CD1c-positive myeloid dendritic cell (primary cell): Measurements from ENCODE around the gene PLSCR4.
A peak's percentile ranks its signal among the peaks of the same experiment; 100 is the strongest.

Experiments used
- DNase-seq: peaks from one replicate; pipeline ENCODE4 v3.0.0-alpha.2; 2016; ENCODE audit errors: extremely low spot score

Gene PLSCR4

DNA sequence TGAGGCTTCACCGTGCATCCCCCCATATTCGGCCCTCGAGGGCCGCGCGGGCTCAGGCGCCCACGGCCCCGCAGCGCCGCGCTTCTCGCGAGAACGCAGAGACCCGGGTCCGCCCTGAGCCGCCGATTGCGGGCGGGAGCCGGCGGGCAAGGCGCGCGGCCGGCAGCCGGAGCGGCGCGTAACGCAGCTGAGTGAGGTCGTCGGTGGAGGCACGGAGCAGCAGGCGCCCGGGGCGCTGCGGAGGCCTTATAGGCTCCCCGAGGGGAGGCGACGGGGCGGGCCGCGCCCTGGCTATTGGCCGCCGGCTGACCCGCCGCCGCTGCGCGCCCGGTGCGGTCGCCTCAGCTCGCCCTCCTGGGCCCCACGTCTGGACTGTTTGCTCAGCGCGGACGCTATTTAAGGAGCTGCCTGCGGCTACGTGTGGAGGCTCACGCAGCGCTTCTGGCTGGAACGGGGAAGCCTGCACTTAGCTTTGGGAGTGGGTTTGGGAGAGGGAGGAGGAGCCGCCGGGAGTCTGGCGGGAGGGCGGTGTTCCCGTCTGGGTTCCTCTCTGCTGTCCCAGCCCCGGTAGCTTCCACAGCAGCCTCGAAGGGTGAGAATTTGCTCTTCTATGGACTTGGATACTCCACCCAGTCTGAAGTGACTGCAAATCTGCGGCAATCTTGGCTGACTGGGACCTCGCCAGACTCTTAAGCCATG, 89.8 kb downstream of the PLSCR4 start, which contains the start of gene PLOD2:
TSS of gene PLOD2 (minus strand) at position 221 of the 699 bp plus-strand sequence. CDS start at position 26, 195 bp downstream.
- DNase-seq, result peak; percentile 40

DNA sequence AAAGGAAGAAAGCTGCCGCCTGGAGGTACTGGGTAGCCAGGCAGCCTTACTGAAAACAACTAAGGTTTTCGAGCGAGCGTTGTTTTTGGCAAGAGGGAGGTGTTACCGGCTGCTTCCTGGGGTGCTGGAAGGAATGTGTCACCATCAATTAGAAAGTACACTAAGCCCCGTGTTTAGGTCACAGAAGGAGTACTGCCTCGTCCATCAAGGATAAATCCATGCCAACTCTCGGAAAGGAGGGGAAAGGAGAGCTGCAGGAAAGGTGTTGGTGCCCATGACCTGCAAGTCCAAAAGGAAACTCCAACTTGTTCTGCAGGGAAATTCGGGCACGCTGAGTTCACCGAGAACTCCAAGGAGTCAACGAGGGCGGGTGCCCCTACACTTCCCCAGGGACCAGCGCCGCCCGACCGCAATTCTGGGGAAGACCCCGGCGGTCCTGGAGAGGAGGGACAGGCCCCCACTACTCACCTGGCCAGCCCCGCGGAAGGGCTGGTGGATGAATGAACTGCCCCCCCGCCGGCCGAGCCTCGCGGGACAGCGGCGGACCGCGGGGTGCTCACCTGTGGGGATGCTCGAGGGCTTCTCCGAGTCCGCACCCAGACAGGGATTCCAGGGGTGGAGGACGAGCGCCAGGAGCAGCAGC, 90.5 kb downstream of the PLSCR4 start:
- DNase-seq, result peak; percentile 10

DNA sequence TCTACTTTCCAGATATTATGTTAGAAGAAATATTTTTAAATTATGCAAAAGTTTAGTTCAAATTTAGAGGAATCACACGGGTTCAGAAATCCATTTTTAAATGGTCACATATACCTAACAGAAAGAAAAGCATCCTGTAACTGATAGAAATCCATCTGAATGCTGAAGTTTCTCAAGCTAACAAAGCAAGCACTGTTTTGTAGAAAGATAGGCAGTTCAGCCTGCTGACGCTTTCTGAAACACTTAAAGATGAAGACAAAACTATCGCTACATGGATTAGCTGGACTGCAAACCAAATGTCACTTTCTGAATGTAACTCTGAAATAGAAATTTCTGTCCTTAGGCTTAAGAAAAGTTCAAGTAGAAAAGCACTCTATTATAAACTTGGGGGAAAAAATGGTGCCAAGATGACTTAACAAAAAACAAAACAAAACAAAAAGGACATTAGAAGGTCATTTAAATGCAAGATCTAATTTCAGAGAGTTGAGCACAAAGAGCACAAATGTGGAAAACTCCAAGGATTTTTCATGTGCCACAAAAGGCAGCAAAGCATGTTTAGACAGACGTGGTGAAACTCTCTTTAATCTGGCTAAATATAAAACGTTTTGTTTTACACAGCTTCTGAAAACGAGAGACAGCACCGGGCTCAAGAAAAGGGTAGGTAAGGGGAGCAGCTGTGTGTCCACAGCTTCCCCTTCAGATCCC, 91.1 kb downstream of the PLSCR4 start:
- no peak for DNase-seq

DNA sequence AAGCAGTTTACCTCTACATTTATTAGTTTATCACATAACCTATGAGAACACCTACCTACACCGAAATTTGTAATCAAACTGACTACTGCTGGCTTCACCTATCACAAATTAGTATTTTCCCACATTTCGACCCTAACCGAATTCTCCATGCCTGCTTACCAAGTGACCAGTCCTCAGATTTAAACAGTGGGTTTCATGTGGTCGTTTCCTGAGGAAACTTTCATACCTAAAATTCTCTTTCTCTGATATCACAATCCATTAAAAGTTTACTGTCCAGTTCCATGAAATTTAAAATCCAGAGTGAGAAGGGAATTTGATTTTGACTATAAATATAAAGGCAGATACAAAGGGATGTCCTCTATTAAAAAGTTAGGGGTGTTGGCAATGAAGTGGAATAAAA, 91.9 kb downstream of the PLSCR4 start:
- DNase-seq, result no peak

DNA sequence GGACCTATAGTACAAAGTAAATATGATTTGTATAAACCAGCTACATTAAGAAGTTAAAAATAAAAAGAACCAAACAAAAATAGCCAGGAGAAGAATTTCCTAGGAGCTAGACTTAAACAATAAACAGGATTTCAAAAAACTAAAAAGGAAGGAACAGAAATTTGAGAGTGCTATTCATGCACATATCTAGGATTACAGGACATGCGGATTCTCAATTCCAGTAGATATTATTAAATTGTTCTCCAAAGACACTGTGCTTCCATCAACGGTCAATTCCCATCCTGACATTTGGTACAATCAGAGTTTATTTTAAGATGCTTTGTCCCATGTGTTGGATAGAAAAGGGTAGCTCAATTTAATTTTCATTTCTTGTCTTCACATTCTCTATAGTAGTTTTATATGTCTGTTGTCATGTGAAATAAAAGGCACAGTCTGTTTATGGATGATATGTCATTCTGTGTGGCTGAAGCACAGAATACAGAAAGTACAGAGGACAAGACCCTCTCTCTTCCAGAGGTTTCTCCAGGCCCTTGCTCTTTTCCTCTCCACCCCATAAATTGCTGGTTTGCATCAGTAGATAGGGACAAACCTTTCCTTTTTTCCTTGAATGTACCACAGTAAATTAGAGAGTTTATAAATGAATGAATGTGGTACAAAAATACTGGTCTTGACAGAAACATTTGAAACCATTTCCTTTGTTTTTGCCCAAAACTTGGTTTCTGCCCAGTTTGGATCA, 93.4 kb downstream of the PLSCR4 start:
- no peak for DNase-seq

DNA sequence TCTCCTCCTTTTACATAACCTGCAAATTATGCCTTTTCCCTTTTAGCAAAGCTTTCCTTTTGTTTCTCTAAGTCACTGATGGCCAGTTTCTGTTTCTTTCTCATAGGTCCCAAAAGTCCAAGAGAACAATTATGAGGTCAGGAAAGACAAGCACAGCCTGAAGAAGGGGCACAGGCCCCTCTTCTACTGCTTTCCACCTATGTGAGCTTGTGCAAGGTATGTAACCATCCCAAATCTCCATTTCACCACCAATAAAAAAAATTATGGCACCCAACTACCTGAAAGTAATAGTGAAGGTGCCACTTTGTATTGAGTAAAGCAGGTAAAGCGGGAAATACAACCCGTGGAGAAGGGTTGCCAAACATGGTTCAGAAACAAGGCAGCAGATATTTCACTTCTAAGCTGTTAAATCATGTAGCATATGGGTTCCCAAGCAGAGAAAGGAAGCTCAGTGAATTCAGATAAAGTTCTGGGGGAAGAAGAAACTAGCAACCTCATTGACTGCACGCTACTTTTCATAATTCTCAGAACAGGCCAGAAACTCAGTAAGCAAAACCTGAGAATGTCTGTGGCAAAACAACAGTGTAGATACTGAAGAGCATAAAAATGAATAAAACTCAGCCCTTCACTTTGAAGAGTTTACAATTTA, 94.1 kb downstream of the PLSCR4 start:
- no peak for DNase-seq

DNA sequence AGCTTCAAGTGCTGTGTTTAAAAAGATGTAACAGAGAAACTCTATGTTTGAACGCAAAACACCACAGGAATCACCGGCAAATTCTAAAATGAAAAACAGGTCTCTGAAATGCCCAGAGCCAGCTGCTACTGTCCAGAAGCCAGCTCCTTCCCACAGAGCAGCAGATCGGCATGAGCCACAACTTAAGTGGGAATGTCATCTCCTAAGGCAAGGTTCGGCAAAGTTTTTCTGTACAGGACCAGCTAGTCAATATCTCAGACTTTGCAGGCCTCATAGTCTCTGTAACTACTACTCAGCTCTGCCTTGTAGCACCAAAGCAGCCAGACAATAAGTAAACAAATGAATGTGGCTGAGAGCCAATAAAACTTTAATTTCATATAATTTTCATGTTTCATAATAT, 94.8 kb downstream of the PLSCR4 start:
- DNase-seq, result no peak

DNA sequence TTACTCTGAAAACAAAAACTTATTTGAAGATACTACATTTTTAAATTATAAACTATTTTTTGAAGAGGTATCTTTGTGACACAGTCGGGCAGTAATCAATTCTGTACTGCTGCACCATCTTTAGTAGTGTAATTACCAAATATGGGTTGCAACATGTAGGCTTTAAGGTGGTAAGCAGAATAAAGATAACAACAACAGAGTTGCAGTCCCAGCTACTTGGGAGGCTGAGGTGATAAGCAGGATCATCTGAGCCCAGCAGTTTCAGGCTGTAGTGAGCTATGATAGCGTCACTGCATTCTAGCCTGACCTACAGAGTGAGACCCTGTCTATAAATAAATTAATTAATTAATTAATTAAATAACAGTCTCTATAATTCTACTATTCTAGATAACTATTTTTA, 95.9 kb downstream of the PLSCR4 start:
- no peak for DNase-seq

DNA sequence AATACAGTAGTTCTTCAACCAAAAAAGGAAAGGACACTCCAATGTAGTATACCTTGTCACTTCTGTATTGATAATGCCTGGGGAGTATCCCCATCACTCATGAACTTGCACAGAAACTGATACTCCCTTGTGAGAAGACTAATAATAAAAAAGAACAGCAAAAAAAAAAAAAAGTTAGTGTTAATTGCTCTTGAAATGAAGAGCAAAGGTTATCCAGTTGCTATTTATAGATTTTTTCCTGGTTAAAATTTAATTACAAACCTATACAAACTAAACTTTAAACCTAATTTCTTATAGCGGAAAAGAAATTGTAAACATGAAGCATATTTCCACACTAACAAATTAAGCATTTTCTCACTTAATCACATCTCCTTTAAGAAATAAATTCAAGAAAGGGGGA, 96.6 kb downstream of the PLSCR4 start:
- DNase-seq, result no peak

DNA sequence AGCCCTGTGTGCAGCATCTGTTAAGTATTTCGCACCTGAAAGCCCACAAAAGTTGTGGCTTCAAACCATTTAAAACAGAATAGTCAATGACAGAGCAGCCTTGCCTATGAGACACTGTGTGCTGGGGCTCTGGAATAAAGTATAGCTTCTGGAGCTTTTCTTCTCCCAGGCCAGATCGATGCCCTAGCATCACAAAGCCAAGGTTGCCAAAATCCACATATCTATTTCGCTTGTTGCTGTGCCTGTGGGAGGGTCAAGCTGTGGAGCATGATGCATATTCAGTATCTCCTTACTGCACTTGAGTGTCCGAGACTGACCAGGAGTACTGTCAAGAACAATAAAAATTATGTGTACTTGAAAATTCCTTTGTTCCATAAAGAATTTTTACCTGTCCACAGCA, 97.5 kb downstream of the PLSCR4 start:
- no peak for DNase-seq

DNA sequence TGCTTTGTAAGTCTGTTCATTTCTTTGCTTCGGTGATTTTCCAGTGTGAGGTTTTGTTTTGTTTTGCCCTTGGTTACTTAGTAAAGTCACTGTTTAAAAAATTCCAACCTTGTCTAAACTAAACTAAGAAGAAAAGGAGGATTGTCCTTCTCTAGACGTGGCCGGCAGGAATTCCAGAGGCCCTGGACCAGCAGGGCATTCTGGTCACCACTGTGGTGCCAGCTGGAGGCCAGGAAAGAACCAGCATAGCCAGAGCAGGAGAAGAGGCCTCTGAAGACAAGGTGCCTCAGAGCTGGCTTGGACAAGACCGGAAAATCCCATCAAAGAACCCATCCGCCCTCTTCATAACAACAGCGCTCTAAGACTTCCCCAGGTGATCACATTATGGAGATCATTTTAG, 98.1 kb downstream of the PLSCR4 start:
- DNase-seq, result no peak

DNA sequence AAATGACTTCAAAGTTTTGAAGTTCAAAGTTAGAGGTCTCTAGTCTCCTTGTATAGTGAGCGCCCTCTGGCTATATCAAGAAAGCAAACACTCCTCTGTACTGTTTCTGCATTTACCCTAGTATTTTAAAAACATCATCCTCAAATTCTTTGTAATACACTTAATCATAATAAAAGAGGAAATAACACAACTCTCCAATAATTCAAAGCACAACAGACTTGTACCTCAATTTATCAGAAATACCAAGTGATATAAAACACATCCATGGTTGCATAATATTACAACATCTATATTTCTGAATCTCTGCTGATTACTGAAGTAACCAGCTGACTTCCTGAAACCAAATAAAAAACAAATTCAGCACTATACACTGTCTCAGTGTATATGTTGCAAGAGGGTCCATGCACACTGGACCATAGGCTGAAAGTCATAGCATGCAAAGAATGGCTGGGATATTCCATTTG, 102.4 kb downstream of the PLSCR4 start:
- DNase-seq, result no peak

DNA sequence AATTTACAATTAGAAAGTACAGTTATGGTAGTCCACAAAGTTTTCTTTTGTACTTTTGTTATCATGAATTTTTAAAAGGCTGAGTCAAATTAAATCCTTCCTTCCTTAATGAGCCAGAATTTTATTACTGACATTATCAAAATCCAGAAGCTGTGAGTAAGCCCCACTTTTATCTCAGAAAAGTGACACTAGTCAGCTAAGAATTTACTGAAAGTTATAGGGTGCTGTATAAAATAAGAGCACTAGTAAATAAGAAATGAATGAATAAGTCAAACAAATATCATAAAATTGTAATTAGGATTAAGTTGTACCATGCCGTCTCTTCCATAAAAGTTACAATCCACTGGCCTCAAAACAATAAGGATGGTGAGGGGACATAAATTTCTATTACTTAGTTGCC, 105.3 kb downstream of the PLSCR4 start:
- DNase-seq, result no peak

DNA sequence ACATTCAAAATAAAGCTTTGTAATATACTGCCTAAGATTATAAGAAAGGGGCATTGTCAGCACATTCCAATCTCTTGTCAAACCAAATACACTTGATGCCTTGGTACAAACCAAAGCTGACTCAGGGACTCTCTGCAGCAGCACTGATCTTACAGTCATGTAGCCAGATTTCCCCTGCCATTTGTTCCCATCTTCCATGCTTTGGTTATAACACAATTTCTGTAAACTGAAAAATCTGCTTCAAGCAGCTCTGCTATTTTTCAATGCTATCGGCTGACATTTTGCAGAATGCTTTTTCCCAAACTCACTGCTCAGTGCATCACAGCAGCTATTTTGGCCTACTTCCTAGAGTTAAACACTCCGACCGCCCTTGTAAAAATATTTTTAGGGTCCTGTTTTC, 108.1 kb downstream of the PLSCR4 start:
- DNase-seq, result no peak
